Measurements from ENCODE around the gene MRPS26. TPM values are rescaled to one million over a fixed set of nuclear protein-coding genes. Genes with fewer than 3 reads are reported as not detected.

The MRPS26 gene
- total and polyA plus RNA-seq, 2 of the 13 experiments (the other 11 are each of a cell fraction or from before 2014, with no cell fraction given), result 89.8 to 187 TPM

DNA sequence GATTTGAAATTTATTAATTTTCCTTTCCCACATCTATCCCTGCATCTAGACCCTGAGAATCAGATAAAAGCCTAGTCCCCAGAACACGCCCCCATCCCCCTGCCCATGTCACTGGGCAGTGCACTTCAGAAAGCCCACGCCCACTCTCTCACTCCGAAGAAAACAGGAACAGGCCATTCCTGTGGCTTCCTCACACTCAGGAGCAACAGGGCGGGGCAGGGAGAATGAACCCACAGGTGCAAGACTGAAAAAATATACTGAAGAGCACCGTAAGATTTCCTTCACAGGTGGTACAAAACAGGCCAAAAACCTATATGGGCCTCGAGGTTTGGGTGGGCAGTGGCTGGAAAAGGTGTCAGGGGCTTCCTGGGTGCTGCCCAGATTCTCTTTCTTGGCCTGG, 29.0 kb downstream of the MRPS26 start:
- peaks cover 0 to 13% of the 10 kb centered on the region in 2 experiments; a peak in 2 of 5 replicates for H3K27me3 ChIP-seq (ENCODE audit: control insufficient read depth in 1 of 2, insufficient read depth in 2 of 2, low read length in 2 of 2)
- H3K9me3 ChIP-seq (ENCODE audit: low read length), result no peaks in the 10 kb centered on the region
- intact Hi-C loops (cut with micrococcal nuclease; ENCODE audit: unreplicated experiment) (loop anchor here (5.0 kb wide), 1 partner anchor 42 kb away; no protein-coding TSS in a partner anchor), in situ Hi-C loops (cut with HindIII; ENCODE audit: extremely low pct_ligation_motif_present, low pct_unique_long_range_greater_than_20kb) (no loop called here)
- no peak for DNase-seq (ENCODE audit: low spot score)
- H3K36me3 ChIP-seq (replicated peaks in 1 of 2; ENCODE audit: control insufficient read depth in 1 of 2, insufficient read depth in 2 of 2, low read length in 2 of 2), result no peaks in the 10 kb centered on the region
- BruUV-seq (replicated peaks), result no TSS peak
- 13% methylated on average over 6 of the region's 6 CpGs for WGBS (ENCODE audit: low lambda C conversion rate)
- H3K79me2 ChIP-seq (ENCODE audit: insufficient read depth, low read length), result no peaks in the 10 kb centered on the region
- TF ChIP-seq ZNF264 (CRISPR knock-in tag; IDR thresholded peaks at IDR 0.05), result no peak
- TF ChIP-seq, protein P1, sequence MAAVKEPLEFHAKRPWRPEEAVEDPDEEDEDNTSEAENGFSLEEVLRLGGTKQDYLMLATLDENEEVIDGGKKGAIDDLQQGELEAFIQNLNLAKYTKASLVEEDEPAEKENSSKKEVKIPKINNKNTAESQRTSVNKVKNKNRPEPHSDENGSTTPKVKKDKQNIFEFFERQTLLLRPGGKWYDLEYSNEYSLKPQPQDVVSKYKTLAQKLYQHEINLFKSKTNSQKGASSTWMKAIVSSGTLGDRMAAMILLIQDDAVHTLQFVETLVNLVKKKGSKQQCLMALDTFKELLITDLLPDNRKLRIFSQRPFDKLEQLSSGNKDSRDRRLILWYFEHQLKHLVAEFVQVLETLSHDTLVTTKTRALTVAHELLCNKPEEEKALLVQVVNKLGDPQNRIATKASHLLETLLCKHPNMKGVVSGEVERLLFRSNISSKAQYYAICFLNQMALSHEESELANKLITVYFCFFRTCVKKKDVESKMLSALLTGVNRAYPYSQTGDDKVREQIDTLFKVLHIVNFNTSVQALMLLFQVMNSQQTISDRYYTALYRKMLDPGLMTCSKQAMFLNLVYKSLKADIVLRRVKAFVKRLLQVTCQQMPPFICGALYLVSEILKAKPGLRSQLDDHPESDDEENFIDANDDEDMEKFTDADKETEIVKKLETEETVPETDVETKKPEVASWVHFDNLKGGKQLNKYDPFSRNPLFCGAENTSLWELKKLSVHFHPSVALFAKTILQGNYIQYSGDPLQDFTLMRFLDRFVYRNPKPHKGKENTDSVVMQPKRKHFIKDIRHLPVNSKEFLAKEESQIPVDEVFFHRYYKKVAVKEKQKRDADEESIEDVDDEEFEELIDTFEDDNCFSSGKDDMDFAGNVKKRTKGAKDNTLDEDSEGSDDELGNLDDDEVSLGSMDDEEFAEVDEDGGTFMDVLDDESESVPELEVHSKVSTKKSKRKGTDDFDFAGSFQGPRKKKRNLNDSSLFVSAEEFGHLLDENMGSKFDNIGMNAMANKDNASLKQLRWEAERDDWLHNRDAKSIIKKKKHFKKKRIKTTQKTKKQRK (IDR thresholded peaks at IDR 0.05; ENCODE audit: low read length), result no peak
- TF ChIP-seq, protein P2, sequence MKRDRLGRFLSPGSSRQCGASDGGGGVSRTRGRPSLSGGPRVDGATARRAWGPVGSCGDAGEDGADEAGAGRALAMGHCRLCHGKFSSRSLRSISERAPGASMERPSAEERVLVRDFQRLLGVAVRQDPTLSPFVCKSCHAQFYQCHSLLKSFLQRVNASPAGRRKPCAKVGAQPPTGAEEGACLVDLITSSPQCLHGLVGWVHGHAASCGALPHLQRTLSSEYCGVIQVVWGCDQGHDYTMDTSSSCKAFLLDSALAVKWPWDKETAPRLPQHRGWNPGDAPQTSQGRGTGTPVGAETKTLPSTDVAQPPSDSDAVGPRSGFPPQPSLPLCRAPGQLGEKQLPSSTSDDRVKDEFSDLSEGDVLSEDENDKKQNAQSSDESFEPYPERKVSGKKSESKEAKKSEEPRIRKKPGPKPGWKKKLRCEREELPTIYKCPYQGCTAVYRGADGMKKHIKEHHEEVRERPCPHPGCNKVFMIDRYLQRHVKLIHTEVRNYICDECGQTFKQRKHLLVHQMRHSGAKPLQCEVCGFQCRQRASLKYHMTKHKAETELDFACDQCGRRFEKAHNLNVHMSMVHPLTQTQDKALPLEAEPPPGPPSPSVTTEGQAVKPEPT (CRISPR knock-in tag; IDR thresholded peaks at IDR 0.05; ENCODE audit: low read depth), result no peak
- POLR2A ChIA-PET, result no interaction called here
- H3K4me2 ChIP-seq (ENCODE audit: low read depth, low read length), result no peak overlapping the region
- FAIRE-seq, result no peak
- H4K20me1 ChIP-seq (ENCODE audit: insufficient read depth, low read length), result no peaks in the 10 kb centered on the region
- ATAC-seq, result no peak
- no peak overlapping the region for H3K9ac ChIP-seq (ENCODE audit: insufficient read depth, low read depth, low read length)
- no peak overlapping the region for H3K4me3 ChIP-seq (replicated peaks in 1 of 3; ENCODE audit: insufficient read depth in 1 of 3, low read depth in 2 of 3, low read length in 3 of 3)
- peaks cover 59% of the 10 kb centered on the region for H3K4me1 ChIP-seq (ENCODE audit: insufficient read depth, low read length)
- H3K27ac ChIP-seq (ENCODE audit: extremely low read length, insufficient read depth, low read length), result no peak overlapping the region
- no peak overlapping the region for H2AFZ ChIP-seq (ENCODE audit: low read length)
- CTCF ChIA-PET (ENCODE audit: low intra/inter-chr PET ratio, low total read pairs), result interaction anchor here (4.5 kb wide), 1 partner anchor 22 kb away, joined by 61 read pairs; no protein-coding TSS in a partner anchor
